Prostate gland (tissue), 2 donors: ENCODE measurements around the gene E2F1. TPM values are rescaled to one million over a fixed set of nuclear protein-coding genes. Genes with fewer than 3 reads are reported as not detected.
A peak's percentile ranks its signal among the peaks of the same experiment; 100 is the strongest.

Source experiments
- DNase-seq: peaks from one replicate; pipeline ENCODE4 v3.0.0-alpha.2; 2019; ENCODE audit warnings: low spot score
- H3K27ac ChIP-seq, 2 donors: fragments of 200-600 bp; sonication (generic); 2 replicates each; pipeline ENCODE4 v1.5.1; 2017 to 2019
- H3K27me3 ChIP-seq: fragments of 200-600 bp; sonication (generic); replicated peaks from 2 replicates; pipeline ENCODE4 v1.5.1; 2019; ENCODE audit not compliant: insufficient read depth
- H3K36me3 ChIP-seq, 2 donors: fragments of 200-600 bp; sonication (generic); 1 replicate in 1 of 2; 2 replicates in 1 of 2; pipeline versions ENCODE4 v1.5.1 to v1.8.1; 2017 to 2019
- H3K4me1 ChIP-seq: fragments of 200-600 bp; sonication (generic); replicated peaks from 2 replicates; pipeline ENCODE4 v1.5.1; 2019
- H3K4me3 ChIP-seq, 2 donors: fragments of 200-600 bp; sonication (generic); 2 replicates each; pipeline ENCODE4 v1.5.1; 2017 to 2019
- H3K9me3 ChIP-seq: fragments of 200-600 bp; sonication (generic); 2 replicates; pipeline ENCODE4 v1.5.1; 2017
- CTCF ChIP-seq, 4 experiments: fragments of 200-600 bp in 2 of 4; fragments of 450-650 bp in 2 of 4; sonication (generic) in 2 of 4; IDR thresholded peaks; 1 replicate in 3 of 4; 2 replicates in 1 of 4; pipeline ENCODE4 v1.5.1; 2016 to 2019; ENCODE audit warnings: antibody characterized with exemption in 4 of 4, mild to moderate bottlenecking in 2 of 4, moderate library complexity in 2 of 4
- POLR2A ChIP-seq: fragments of 450-650 bp; IDR thresholded peaks from one replicate; pipeline ENCODE4 v1.6.1; 2016; ENCODE audit warnings: antibody characterized with exemption, mild to moderate bottlenecking
- POLR2AphosphoS5 ChIP-seq: sonication (generic); formaldehyde crosslinking; IDR thresholded peaks from one replicate; pipeline ENCODE4 v1.6.1; 2017; ENCODE audit warnings: antibody characterized with exemption
- WGBS: methylation state at CpG from one replicate; pipeline ENCODE4 v1.1.5; 2018; 5-methylcytosine and 5-hydroxymethylcytosine counted together
- intact Hi-C: fragments of 100-400 bp; cut with DNase I; formaldehyde crosslinking; loops from one replicate; pipeline ENCODE4 v1.14.2; 2022
- total RNA-seq, 2 donors: library from RNA; depleted of rRNA; stranded (reverse); fragments of >200 nt; gene quantifications; one replicate each; pipeline ENCODE4 v1.1.0, GENCODE V29; 2016

Gene E2F1
- total RNA-seq, 2 donors from 2014 or later, result 2.0 to 10.1 TPM

GRCh38 chr20:33654680-33655161 lies 31.5 kb downstream of the E2F1 start:
- TF ChIP-seq POLR2AphosphoS5 (no peak), POLR2A (no peak), CTCF (IDR thresholded peaks at IDR 0.05) (no peak)
- 39% methylated on average over 14 of the region's 14 CpGs for WGBS
- Histone ChIP-seq H3K27me3 (no peaks in the 10 kb centered on the region), H3K4me1 (peaks cover 20% of the 10 kb centered on the region), H3K4me3 (no peak overlapping the region), H3K27ac (peak overlapping the region; percentile 68 to 87), H3K36me3 (peaks cover 3% of the 10 kb centered on the region in 2 donors), H3K9me3 (no peaks in the 10 kb centered on the region)
- no peak for DNase-seq
- intact Hi-C loops, result loop anchor here (5.0 kb wide), 1 partner anchor 197 kb away; no protein-coding TSS in a partner anchor

DNA sequence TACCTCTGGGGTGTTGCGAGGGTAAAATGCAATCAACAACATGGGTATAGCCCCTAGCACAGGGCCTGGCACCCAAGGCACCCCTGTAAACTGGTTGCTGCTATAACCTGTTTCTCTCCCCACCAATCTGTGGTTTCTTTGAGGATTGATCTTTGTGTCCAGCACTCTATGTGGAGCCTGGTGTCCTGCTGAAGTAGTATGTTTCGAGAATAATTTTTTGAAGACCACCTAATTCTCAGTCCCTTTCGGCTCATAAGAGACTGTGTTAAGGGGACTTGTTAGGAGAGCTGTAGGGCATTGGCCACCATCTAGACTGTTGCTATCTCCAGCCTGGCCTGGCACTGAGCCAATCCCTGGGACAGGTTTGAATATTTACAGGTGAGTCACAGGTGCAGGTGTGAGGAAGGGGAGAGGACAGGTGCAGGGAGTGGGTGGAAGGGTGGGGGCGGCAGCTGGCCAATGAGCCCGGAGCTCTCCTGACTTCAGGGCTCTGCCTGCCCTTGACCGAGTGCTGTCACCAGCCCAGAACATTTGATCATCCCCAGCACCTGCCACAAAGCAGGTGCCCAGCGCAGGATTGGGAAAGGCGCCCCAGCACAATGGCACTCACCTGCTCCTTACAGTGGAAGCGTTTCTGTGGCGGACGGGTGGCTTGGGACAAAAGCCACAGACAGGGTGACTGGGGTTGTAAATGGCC lies 32.1 kb downstream of the E2F1 start:
- DNase-seq, result peak; percentile 77
- TF ChIP-seq POLR2A (no peak), POLR2AphosphoS5 (peak; percentile 24), CTCF (IDR thresholded peaks at IDR 0.05) (no peak)
- Histone ChIP-seq H3K36me3 (no peaks in the 10 kb centered on the region), H3K27ac (peak overlapping the region; percentile 68 to 87), H3K27me3 (no peaks in the 10 kb centered on the region), H3K4me3 (no peak overlapping the region), H3K4me1 (peaks cover 26% of the 10 kb centered on the region), H3K9me3 (no peaks in the 10 kb centered on the region)
- intact Hi-C loops, result loop anchor here (5.0 kb wide), 1 partner anchor 197 kb away; no protein-coding TSS in a partner anchor
- 59% methylated on average over 11 of the region's 11 CpGs for WGBS

- 29% methylated on average over 16 of the region's 16 CpGs for WGBS
- TF ChIP-seq POLR2A (no peak), CTCF (IDR thresholded peaks at IDR 0.05) (peak; percentile 55 to 83 (median 76)), POLR2AphosphoS5 (peak; percentile 66)
- no peak overlapping the region for H3K4me3 ChIP-seq
- no peak for DNase-seq
- H3K36me3 ChIP-seq, result no peaks in the 10 kb centered on the region
- H3K4me1 ChIP-seq, result peaks cover 33% of the 10 kb centered on the region
- H3K9me3 ChIP-seq, result no peaks in the 10 kb centered on the region
- peak overlapping the region; percentile 68 to 87 for H3K27ac ChIP-seq
- intact Hi-C loops, result loop anchor here (5.0 kb wide), 1 partner anchor 196 kb away; no protein-coding TSS in a partner anchor
- no peaks in the 10 kb centered on the region for H3K27me3 ChIP-seq
Observed at GRCh38 chr20:33653218-33653899, 32.8 kb downstream of the E2F1 start.

DNA sequence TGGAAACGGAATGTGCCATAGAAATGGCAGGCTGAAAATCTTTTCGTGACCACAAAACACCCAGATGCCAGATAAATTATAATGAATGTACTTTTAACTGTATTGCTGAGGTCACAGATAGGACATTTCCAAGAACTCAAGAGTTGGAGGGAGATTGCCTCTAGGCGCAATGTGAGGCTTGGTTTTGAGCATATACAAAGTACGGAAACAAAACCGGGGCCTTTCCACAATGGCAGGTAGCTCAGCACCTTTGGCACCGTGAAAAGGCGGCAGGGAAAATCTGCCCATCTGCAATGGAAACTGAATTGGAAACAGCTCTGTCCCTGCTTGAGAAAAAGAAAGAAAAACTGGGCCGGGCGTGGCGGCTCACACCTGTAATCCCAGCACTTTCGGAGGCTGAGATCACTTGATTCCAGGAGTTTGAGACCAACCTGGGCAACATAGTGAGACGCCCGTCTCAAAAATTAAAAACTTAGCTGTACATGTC lies 34.6 kb downstream of the E2F1 start:
- Histone ChIP-seq H3K27ac (peak overlapping the region; percentile 68 to 87), H3K4me1 (peaks cover 45% of the 10 kb centered on the region), H3K27me3 (no peaks in the 10 kb centered on the region), H3K4me3 (no peak overlapping the region), H3K9me3 (no peaks in the 10 kb centered on the region), H3K36me3 (no peaks in the 10 kb centered on the region)
- no peak for TF ChIP-seq POLR2AphosphoS5
- no peak for TF ChIP-seq POLR2A
- TF ChIP-seq CTCF (IDR thresholded peaks at IDR 0.05), result no peak
- intact Hi-C loops, result loop anchor here (5.0 kb wide), 1 partner anchor 194 kb away; no protein-coding TSS in a partner anchor
- 58% methylated on average over 13 of the region's 13 CpGs for WGBS
- no peak for DNase-seq
